ENCODE data around the gene TBC1D22A.

TBC1D22A gene

GRCh38 chr22:47147572-47147971 is 385.1 kb downstream of the TBC1D22A start:
- no peak overlapping the region for H3K4me3 ChIP-seq (ENCODE audit: low read length)
- no peaks in the 10 kb centered on the region for H3K36me3 ChIP-seq (ENCODE audit: control insufficient read depth, insufficient read depth, low read length)
- H3K9me3 ChIP-seq (ENCODE audit: control insufficient read depth, low read length): no peaks in the 10 kb centered on the region
- H3K9ac ChIP-seq (ENCODE audit: low read length): no peak overlapping the region
- peaks cover 5% of the 10 kb centered on the region for H3K4me1 ChIP-seq (ENCODE audit: control insufficient read depth, insufficient read depth, low read length)
- H3K27me3 ChIP-seq (ENCODE audit: control insufficient read depth, insufficient read depth, low read length): no peaks in the 10 kb centered on the region

GRCh38 chr22:47148510-47148909 is 386.1 kb downstream of the TBC1D22A start:
- Histone ChIP-seq H3K4me1 (ENCODE audit: control insufficient read depth, insufficient read depth, low read length) (no peaks in the 10 kb centered on the region), H3K9me3 (ENCODE audit: control insufficient read depth, low read length) (no peaks in the 10 kb centered on the region), H3K27me3 (ENCODE audit: control insufficient read depth, insufficient read depth, low read length) (no peaks in the 10 kb centered on the region), H3K4me3 (ENCODE audit: low read length) (no peak overlapping the region), H3K9ac (ENCODE audit: low read length) (no peak overlapping the region), H3K36me3 (ENCODE audit: control insufficient read depth, insufficient read depth, low read length) (no peaks in the 10 kb centered on the region)

GRCh38 chr22:47148956-47149728 is 386.7 kb downstream of the TBC1D22A start:
- Histone ChIP-seq H3K36me3 (ENCODE audit: control insufficient read depth, insufficient read depth, low read length) (no peaks in the 10 kb centered on the region), H3K27me3 (ENCODE audit: control insufficient read depth, insufficient read depth, low read length) (no peaks in the 10 kb centered on the region), H3K9me3 (ENCODE audit: control insufficient read depth, low read length) (no peaks in the 10 kb centered on the region), H3K9ac (ENCODE audit: low read length) (no peak overlapping the region), H3K4me1 (ENCODE audit: control insufficient read depth, insufficient read depth, low read length) (no peaks in the 10 kb centered on the region), H3K4me3 (ENCODE audit: low read length) (no peak overlapping the region)

DNA sequence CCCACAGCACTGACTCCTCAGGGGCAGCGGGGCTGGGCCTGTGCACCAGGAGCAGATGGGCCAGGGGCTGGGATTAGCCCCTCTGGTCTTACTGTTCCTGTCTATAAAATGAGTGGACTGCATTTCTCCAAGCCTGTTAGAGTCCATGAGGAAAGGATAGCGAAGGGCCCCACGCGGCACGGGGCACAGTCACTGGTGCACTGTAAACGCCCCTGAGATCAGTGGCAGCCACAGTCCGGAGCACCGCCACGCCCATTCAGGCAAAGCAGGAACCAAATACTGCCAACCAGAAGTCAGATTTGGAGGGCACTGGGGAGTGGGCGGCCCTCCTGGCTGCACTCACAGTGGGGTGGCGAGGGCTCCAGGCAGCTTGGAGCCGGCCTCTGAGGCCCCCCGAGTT is 387.5 kb downstream of the TBC1D22A start:
- no peaks in the 10 kb centered on the region for H3K36me3 ChIP-seq (ENCODE audit: control insufficient read depth, insufficient read depth, low read length)
- no peak overlapping the region for H3K4me3 ChIP-seq (ENCODE audit: low read length)
- H3K9me3 ChIP-seq (ENCODE audit: control insufficient read depth, low read length): no peaks in the 10 kb centered on the region
- H3K4me1 ChIP-seq (ENCODE audit: control insufficient read depth, insufficient read depth, low read length): no peaks in the 10 kb centered on the region
- H3K27me3 ChIP-seq (ENCODE audit: control insufficient read depth, insufficient read depth, low read length): no peaks in the 10 kb centered on the region
- no peak overlapping the region for H3K9ac ChIP-seq (ENCODE audit: low read length)

DNA sequence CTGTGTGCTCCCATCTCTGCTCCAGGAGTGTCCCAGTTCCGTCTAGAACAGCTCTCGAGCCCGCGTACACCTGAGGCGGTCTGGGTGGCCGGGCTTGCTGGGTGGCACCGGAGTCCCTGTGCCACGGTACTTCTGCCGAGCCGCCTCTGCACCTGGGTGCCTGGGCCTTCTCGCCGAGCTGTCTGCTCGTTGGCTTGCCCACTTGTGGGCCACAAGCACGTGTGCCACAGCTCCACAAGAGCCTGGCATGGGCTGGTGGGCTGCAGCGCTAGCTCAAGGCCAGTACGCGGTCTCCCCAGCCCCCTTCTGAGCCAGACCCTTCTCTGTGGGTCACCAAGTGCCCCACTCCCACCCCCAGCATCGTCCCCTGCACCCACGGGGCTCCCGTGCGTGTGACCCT is 388.0 kb downstream of the TBC1D22A start:
- H3K9ac ChIP-seq (ENCODE audit: low read length): no peak overlapping the region
- H3K27me3 ChIP-seq (ENCODE audit: control insufficient read depth, insufficient read depth, low read length): no peaks in the 10 kb centered on the region
- no peaks in the 10 kb centered on the region for H3K9me3 ChIP-seq (ENCODE audit: control insufficient read depth, low read length)
- no peaks in the 10 kb centered on the region for H3K36me3 ChIP-seq (ENCODE audit: control insufficient read depth, insufficient read depth, low read length)
- no peak overlapping the region for H3K4me3 ChIP-seq (ENCODE audit: low read length)
- no peaks in the 10 kb centered on the region for H3K4me1 ChIP-seq (ENCODE audit: control insufficient read depth, insufficient read depth, low read length)

DNA sequence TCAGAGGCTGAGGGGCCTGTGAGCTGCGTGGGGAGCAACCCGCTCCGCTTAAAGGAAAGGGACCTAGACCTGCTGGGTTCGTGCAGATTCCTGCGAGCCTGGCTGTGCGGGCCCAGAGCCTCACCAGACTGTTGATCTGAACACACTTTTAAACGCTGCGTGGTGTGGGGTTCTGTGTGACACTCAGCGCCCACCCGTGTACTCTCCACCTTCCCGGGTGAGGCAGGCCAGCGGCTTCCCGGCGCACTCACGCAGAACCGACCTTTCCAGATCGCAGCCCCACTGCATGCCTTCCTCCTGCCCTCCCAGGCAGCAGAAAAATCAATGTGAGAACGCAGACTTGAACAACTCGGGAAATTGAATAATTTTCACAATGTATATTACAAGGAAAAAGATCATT is 388.6 kb downstream of the TBC1D22A start:
- Histone ChIP-seq H3K27me3 (ENCODE audit: control insufficient read depth, insufficient read depth, low read length) (no peaks in the 10 kb centered on the region), H3K9ac (ENCODE audit: low read length) (no peak overlapping the region), H3K4me3 (ENCODE audit: low read length) (no peak overlapping the region), H3K4me1 (ENCODE audit: control insufficient read depth, insufficient read depth, low read length) (no peaks in the 10 kb centered on the region), H3K9me3 (ENCODE audit: control insufficient read depth, low read length) (no peaks in the 10 kb centered on the region), H3K36me3 (ENCODE audit: control insufficient read depth, insufficient read depth, low read length) (no peaks in the 10 kb centered on the region)

- no peaks in the 10 kb centered on the region for H3K27me3 ChIP-seq (ENCODE audit: control insufficient read depth, insufficient read depth, low read length)
- no peaks in the 10 kb centered on the region for H3K36me3 ChIP-seq (ENCODE audit: control insufficient read depth, insufficient read depth, low read length)
- H3K9me3 ChIP-seq (ENCODE audit: control insufficient read depth, low read length): no peaks in the 10 kb centered on the region
- no peak overlapping the region for H3K9ac ChIP-seq (ENCODE audit: low read length)
- H3K4me3 ChIP-seq (ENCODE audit: low read length): no peak overlapping the region
- no peaks in the 10 kb centered on the region for H3K4me1 ChIP-seq (ENCODE audit: control insufficient read depth, insufficient read depth, low read length)
Measured at GRCh38 chr22:47151490-47151889, 389.0 kb downstream of the TBC1D22A start.

GRCh38 chr22:47152236-47152635 is 389.8 kb downstream of the TBC1D22A start:
- Histone ChIP-seq H3K27me3 (ENCODE audit: control insufficient read depth, insufficient read depth, low read length) (no peaks in the 10 kb centered on the region), H3K36me3 (ENCODE audit: control insufficient read depth, insufficient read depth, low read length) (no peaks in the 10 kb centered on the region), H3K9ac (ENCODE audit: low read length) (no peak overlapping the region), H3K4me3 (ENCODE audit: low read length) (no peak overlapping the region), H3K4me1 (ENCODE audit: control insufficient read depth, insufficient read depth, low read length) (no peaks in the 10 kb centered on the region), H3K9me3 (ENCODE audit: control insufficient read depth, low read length) (no peaks in the 10 kb centered on the region)

DNA sequence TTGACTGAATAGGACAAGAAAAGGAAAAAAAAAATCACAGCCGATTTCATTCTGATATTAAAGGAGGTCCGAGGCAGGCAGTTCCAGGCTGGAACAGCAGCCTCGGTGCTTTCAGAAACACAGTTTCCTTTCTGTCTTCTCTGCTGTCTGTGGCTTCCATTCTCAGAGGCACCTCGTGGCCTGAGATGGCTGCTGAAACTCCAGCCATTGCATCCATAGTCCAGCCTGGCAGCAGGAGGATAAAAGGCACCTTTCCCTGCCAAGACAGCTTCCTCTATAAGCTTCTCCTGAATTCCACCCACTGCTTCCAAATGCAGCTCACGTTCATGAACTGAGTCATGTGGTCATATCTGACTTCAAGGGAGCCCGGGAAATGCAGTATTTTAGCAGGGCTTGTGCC is 390.5 kb downstream of the TBC1D22A start:
- Histone ChIP-seq H3K9ac (ENCODE audit: low read length) (no peak overlapping the region), H3K36me3 (ENCODE audit: control insufficient read depth, insufficient read depth, low read length) (no peaks in the 10 kb centered on the region), H3K4me1 (ENCODE audit: control insufficient read depth, insufficient read depth, low read length) (no peaks in the 10 kb centered on the region), H3K4me3 (ENCODE audit: low read length) (no peak overlapping the region), H3K27me3 (ENCODE audit: control insufficient read depth, insufficient read depth, low read length) (no peaks in the 10 kb centered on the region), H3K9me3 (ENCODE audit: control insufficient read depth, low read length) (no peaks in the 10 kb centered on the region)

GRCh38 chr22:47153854-47154525 is 391.5 kb downstream of the TBC1D22A start:
- Histone ChIP-seq H3K9ac (ENCODE audit: low read length) (no peak overlapping the region), H3K4me3 (ENCODE audit: low read length) (no peak overlapping the region), H3K36me3 (ENCODE audit: control insufficient read depth, insufficient read depth, low read length) (no peaks in the 10 kb centered on the region), H3K27me3 (ENCODE audit: control insufficient read depth, insufficient read depth, low read length) (no peaks in the 10 kb centered on the region), H3K4me1 (ENCODE audit: control insufficient read depth, insufficient read depth, low read length) (no peaks in the 10 kb centered on the region), H3K9me3 (ENCODE audit: control insufficient read depth, low read length) (no peaks in the 10 kb centered on the region)

DNA sequence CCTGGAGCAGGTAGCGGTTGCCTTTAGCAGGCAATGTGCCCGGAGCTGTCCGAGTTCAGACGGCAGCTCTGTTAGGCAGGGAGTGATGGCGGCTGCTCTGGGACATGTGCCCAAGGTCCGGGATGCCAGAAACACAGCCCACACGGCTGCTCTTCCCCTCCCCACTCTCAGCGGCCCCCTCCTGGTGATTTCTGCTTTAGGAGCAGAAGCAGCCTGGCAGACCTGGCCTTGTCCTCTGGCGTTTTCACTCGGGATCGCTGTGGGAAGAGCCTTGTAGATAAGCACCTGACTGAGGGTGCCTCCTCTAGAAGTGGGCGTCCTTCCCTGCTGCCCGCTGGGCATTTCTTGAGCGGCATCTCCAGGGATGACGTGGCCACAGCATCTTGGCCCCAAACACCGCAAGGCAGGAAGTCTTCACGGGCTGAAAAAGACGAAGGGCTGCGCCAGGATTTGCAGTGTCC is 392.2 kb downstream of the TBC1D22A start:
- H3K9ac ChIP-seq (ENCODE audit: low read length): no peak overlapping the region
- no peaks in the 10 kb centered on the region for H3K9me3 ChIP-seq (ENCODE audit: control insufficient read depth, low read length)
- H3K4me1 ChIP-seq (ENCODE audit: control insufficient read depth, insufficient read depth, low read length): no peaks in the 10 kb centered on the region
- no peaks in the 10 kb centered on the region for H3K27me3 ChIP-seq (ENCODE audit: control insufficient read depth, insufficient read depth, low read length)
- H3K4me3 ChIP-seq (ENCODE audit: low read length): no peak overlapping the region
- no peaks in the 10 kb centered on the region for H3K36me3 ChIP-seq (ENCODE audit: control insufficient read depth, insufficient read depth, low read length)

GRCh38 chr22:47155131-47155885 is 392.9 kb downstream of the TBC1D22A start:
- H3K9ac ChIP-seq (ENCODE audit: low read length): no peak overlapping the region
- H3K4me1 ChIP-seq (ENCODE audit: control insufficient read depth, insufficient read depth, low read length): no peaks in the 10 kb centered on the region
- H3K36me3 ChIP-seq (ENCODE audit: control insufficient read depth, insufficient read depth, low read length): no peaks in the 10 kb centered on the region
- H3K27me3 ChIP-seq (ENCODE audit: control insufficient read depth, insufficient read depth, low read length): no peaks in the 10 kb centered on the region
- no peaks in the 10 kb centered on the region for H3K9me3 ChIP-seq (ENCODE audit: control insufficient read depth, low read length)
- H3K4me3 ChIP-seq (ENCODE audit: low read length): no peak overlapping the region
